ENCODE data around the gene VAMP7.
"Not testable (repeated sequence)": the region's sequence is repeated elsewhere in the genome, so short reads cannot be mapped to it uniquely, and the experiment has no call there.

VAMP7 gene, protein sequence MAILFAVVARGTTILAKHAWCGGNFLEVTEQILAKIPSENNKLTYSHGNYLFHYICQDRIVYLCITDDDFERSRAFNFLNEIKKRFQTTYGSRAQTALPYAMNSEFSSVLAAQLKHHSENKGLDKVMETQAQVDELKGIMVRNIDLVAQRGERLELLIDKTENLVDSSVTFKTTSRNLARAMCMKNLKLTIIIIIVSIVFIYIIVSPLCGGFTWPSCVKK

DNA sequence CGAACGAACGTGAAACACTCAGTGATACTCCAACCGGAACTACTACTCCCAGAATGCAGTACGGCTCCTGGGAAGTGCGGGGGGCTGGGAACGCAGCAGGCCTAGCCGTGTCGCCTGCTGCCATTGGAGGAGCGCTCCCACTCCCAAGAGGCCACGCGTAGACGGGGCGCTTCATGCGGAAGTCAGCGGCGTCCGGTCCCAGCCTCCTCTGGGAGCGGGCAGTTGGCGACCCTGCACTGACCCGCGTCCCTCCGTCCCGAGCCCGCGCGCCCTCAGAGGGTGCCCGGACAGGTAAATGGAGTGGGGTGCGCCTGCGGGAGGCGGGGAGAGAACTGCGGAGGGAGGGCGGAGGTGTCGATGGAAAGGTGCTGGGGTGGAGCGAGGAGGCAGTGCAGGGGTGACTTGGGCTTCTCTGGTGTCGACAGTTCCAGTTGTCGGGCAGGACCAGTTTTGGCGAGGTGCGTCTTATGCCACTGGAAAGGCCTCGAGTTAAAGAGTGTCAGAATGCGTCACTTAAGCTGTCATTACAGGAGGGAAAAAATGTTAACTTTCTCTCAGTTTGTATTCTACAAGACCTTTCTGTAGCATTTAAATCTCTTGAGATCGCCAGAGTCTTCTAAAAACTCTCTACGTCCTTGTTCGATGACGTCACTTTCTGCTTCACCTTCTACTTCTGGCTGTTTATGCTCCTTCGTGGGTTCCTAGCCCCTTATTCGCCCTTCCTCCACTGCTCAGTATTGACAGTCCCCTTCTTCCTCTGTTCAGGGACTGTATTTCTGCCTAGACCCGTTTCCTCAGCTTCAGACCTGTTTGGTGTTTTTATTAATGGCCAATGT is at the start of gene VAMP7:
VAMP7 (plus strand) TSS at position 188 of the 836 bp plus-strand sequence. CDS start 8,122 bp downstream, outside the sequence.
- no peak for FAIRE-seq

DNA sequence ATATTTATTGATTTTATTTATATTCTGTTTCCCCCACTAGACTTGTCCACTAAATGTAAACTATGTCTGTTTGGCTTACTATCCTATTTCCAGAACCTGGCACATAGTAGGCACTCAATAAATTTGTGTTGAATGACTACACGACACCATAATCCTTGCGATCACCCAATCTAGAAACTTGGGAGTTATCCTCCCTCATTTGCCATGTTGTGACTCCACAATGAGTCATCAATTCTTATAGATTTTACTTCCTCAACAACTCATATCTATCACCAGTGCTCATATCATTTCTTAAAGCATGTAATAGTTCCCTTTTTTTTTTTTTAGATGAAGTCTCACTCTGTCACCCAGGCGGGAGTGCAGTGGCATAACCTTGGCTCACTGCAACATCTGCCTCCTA is 39.9 kb upstream of the VAMP7 start:
- no peak for FAIRE-seq

DNA sequence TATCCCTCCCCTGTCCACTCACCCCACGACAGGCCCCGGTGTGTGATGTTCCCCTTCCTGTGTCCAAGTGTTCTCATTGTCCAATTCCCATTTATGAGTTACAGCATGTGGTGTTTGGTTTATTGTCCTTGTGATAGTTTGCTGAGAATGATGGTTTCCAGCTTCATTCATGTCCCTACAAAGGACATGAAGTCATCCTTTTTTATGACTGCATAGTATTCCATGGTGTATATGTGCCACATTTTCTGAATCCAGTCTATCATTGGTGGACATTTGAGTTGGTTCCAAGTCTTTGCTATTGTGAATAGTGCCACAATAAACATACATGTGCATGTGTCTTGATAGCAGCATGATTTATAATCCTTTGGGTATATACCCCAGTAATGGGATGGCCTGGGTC is 29.4 kb upstream of the VAMP7 start:
- FAIRE-seq = not testable (repeated sequence)

DNA sequence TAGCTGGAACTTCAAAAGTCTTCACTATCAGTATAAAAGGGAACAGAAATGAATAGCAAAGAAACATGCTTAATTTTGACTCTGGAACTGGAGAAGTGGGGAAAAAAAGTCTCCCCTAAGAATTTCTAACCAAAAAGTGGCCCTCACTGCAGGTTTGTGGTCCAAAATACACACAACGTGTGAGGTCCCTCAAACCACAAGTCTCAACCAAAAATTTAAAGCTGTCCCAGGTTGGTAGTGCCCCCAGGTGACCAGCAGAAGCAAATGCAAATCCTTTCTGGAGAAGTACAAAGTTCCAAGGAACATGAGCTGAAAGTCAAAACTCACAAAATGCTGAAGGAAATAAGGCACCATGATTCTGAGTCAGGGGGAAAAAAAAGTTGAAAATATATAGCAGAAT is 23.6 kb upstream of the VAMP7 start:
- FAIRE-seq = no peak

DNA sequence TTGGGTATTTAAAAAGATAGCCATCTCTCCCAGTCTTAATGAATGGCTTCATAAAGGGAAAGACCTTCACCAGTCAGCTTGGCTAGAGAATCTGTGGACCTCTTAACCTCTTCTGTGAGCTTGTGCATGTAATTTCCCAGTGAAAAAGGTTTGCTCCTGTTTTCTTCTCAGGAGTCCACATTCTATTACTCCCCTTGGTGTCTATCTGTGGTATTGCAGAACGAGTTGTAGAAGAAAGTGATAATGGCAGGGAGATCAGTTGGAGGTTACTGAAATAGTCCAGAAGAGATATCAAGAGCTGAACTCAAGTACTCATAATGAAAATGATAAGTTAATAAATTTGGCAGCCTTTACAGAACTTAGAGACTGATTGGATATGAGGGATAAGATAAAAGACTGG is 16.5 kb upstream of the VAMP7 start:
- no peak for FAIRE-seq

DNA sequence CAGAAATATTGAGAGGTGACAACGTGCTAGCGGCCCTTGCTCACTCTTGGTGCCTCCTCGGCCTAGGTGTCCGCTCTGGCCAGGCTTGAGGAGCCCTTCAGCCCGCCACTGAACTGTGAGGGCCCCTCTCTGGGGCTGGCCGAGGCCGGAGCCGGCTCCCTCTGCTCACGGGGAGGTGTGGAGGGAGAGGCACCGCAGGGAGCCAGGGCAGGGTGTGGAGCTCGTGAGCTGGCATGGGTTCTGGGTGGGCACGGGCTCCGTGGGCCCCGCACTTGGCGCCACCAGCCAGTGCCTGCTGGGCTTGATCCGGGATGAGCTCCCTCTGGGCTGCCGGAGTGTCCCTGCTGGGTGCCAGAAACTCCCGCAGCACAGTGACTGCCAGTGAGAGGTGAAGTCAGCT is 16.0 kb upstream of the VAMP7 start:
- FAIRE-seq = no peak

DNA sequence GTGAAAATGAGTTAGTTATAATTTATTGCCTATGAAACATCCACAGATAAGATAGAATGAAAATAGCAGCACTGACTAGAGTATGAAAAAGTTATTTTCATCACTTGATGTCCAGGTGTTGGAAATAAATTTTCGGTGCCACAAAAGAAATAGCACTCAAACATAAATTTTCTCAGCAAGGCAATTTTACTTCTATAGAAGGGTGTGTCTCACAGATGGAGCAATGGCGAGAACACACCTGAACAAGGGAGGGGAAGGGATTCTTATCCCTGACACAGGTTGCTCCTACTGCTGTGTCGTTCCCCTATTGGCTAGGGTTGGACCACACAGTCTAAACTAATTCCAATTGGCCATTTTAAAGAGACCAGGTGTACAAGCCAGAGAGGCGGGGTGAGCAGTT is 13.3 kb upstream of the VAMP7 start:
- no peak for FAIRE-seq

DNA sequence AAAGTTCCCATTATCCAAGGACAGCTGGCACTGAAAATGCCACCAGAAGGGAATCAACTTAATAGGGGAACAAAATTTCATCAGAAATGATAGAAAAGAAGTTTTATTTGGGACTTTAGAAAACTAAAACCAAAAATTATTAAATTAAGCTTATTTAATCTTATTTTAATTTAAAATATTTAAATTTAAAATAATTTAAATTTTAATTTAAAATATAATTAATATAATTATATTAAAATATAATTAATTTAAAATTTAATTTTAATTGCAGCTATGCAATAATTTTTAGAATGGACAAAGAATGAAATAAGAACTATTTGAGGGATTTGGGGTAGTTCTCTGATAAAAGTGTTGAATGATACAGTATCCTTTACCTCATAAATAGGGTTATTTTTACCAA is 10.2 kb upstream of the VAMP7 start:
- FAIRE-seq = peak; percentile 66

DNA sequence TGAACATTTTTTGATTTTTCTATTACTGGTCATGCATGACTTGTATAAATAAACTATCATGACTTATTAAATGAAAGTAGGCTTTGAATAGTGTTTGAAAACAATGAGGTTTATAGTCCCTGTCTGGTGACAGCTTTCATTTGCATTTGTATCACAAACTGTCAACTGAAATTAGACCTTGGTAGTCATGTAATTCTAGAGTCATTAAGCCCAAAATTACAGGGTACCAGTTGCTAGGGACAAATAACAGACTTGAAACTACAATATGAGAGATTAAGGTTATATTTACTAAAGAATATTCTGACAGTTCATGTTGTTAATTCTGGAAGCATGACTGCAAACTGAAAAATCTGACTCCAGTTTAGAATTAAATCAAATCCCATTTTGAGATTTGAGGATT is 9.2 kb upstream of the VAMP7 start:
- FAIRE-seq = no peak

DNA sequence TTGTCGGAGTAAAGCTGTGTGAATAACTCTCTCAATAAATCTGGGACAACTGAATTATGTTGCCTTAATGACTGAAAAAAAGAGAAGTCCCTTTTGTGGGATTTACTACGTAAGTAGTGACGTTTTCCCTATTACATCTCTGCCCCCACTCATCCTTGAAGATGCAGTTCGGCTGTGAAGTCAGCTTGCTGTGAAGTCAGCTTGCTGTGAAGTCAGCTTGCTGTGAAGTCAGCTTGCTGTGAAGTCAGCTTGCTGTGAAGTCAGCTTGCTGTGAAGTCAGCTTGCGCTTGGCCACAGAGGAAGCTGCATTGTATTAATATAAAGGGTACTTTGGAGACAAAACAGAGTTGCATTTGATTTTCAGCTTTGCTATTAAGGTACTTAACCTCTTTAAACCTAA is 8.0 kb upstream of the VAMP7 start:
- no peak for FAIRE-seq

DNA sequence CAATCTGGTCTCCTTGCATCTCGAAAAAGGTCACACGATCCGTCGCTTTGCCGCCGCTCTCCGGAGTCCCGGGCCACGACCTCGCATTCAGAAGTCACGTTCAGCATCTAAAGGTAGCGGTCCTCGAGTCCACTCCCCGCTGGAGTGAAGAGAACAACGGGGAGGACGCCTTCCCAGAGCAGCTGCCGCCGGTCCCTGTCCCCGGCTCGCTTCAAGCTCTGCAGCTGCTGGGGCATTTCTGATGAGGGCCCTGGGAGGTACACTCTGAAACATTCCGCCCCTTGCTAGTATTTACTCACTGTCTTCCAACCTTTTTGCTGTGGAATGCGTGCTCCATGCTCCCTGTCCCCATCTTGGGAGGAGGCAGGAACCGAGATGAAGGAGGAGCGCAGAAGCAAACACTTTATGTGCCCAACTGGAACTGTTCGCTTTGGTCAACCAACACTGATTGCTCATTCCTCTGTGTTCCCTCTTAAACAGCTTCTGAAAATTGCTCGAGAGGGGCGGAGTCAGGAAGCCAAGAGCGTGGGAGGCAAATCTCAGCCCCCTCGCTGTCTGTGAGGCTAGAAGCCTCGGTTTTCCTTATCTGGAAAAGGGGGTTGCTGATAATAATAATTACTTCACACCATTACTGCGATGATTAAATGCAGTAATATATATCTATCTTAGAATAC is 6.4 kb upstream of the VAMP7 start:
- FAIRE-seq = no peak

DNA sequence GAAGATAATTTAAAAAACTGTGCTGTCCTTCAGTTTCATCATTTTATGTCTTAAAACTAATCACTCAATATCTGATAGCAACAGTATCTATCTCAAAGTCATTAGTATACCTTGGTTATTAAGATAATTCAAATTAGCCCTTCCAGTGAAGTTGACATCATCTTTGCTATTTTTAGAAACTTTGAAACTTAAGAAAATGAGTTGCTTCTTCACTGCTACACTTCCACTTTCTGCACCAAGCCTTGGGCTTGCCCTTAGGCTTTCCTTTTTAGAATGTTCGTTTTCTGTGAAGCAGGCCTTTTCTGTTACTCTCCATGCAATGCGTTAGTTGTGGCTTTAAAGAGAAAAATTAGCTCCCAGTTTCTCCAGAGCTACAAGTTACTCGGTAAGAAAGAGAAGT is 4.4 kb upstream of the VAMP7 start:
- no peak for FAIRE-seq

DNA sequence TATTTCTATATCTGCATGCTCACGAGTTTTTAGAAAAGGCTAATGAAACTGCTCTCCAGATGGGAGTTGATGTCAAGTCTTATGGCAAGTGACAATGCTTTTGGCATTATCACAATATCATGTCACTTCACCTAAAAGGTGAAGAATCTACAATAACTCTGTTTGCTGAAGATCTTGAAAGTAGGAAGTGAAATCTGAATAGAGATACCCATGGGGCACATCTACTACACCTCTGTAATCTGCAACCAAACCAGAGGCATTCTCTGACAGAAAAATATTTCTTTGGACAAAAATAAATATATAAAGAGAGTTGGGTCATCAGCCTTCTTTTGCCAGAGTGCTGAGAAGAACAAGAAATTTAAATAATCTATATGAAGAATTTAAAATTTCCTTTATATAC is 3.9 kb upstream of the VAMP7 start:
- no peak for FAIRE-seq

DNA sequence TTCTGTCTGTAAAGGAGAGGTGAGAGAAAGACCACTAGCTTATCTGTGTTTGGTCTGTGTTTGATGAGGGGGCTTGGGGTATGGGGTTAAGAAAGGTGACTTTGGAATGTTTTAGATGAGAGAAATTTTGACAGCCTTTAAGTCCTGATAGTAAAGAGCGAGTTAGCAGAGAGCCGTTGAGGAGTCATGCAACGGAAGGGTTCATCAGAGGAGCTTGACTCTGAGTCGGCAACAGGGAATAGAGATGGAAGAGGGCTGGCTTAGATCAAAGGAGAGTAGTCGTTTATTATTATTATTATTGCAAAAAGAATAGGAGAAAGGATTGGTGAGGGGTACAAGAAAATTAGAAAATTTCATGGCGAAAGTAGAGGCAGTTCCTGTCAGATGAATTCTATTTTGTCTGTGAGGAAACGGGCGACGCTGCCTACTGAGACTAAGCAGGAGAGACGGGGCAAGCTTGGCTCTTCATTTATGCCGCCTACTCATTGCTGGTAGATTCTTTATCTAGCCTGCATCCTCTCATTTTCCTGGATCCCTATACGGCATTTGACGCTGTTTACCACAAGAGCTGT is 473 bp upstream of the VAMP7 start:
- no peak for FAIRE-seq

DNA sequence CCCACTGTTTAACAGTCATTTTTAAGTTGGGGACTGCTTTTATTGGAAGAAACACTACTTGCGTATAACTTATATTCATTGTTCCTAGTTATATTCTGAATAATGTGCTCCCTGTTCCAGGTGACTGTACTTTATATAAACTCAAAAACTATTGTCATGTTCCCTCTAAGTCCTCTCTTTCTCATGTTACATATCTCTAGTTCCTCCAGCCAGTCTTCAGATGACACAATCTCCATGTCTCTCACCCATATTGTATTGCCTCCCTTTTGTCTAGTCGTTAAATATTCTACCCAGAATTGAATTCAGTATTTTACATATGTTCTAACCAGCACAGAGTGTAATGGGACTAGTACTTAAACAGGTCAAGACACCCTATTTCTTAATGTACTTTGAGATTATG is 5.3 kb downstream of the VAMP7 start:
- FAIRE-seq = no peak

DNA sequence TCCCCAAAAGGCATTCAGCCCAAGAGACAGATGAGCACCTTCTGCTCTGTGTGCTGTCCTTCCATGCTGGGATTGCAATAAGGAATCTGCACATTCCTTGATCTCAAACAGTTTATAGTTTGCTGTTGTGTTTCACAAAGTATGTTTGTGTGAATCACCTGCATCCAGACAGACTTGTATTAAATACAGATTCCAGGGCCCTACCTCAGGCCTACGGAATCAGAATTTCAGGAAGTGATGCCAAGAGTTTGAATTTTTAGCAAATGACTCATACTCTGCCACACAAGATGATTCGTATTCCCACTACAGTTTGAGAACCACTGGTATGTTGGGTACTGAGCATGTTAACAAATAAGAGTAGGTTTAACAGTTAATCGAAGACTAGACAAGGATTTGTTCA is 7.0 kb downstream of the VAMP7 start:
- FAIRE-seq = no peak

DNA sequence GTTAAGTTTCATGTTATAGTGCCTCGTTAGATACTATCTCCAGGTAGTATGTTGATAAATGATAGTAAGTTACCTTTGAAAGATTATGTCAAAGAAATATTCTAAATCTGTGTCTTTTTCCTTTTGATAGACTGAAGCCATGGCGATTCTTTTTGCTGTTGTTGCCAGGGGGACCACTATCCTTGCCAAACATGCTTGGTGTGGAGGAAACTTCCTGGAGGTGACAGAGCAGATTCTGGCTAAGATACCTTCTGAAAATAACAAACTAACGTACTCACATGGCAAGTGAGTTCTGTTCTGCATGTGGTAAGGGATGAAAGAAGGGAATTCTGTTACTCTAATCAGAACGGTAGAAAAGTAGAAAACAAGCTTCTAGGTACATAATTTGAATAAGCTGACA is 8.2 kb downstream of the VAMP7 start:
- FAIRE-seq = no peak

DNA sequence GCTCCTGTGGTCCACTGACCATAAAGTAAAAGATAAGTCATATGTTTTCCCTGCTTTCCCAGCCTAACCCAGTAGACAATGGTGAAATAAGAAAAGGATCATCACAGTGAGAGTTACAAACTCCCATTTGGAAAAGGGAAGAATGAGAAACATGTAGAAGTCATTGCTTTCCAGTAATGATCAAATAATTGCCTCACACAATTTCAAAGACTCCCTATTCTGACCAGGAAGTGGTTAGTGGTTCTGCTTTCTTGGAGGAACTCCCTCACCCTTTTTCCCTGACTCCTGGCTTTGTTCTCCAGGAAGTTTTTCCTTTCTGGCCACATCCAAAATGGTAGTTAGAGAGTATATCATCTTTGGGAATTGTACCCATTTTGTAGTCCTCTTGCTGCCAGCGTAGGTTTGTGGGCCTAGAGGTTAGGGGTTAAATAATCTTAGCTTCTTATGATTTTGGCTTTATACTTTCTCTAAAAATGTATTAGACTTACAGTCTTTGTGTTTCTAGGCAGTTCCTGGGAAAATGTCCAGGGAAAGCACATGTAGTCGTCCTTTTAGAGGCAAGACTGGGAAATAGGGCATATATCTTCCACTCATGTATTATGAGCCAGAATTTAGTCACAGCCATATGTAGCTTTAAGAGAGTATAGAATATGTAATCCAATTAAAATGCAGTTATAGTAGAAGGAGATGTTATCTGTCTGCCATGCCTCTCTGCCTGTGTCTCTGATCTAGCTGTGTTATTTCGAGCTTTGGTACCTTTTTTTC is 10.5 kb downstream of the VAMP7 start:
- FAIRE-seq = no peak

DNA sequence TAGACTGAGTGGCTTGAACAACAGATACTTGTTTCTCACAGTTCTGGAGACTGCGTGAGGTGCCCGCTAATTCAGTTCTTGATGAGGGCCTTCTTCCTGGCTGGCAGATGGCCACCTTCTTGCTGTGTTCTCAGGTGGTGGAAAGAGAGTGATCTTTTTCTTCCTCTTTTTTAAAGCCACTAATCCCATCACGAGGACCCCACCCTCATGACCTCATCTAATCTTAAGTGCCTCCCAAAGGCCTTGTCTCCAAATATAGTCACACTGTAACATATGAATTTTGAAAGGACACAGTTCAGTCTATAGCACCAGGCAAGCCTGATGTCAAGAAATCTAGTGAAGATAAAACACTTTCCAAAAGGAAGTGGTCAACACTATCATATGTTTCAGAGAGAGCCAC is 12.4 kb downstream of the VAMP7 start:
- FAIRE-seq = no peak

DNA sequence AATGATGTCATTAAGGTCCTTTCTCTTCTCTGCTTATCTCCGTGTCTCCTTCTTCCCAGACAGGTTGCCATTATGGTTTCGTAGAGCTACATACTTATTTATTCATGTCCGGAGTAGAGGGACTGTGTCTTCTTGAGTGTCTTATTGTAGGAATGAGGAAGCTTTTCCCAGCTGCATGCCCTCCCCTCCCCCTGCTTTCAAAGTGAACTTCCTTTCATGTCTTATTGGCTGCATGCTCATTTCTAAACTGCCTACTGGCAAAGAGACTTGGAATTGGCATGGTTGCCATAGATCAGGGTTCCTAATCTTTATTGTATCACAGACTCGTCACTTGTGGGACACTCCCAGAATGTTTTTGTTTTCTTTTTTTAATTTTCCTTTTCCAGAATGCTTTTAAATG is 15.4 kb downstream of the VAMP7 start:
- FAIRE-seq = no peak

DNA sequence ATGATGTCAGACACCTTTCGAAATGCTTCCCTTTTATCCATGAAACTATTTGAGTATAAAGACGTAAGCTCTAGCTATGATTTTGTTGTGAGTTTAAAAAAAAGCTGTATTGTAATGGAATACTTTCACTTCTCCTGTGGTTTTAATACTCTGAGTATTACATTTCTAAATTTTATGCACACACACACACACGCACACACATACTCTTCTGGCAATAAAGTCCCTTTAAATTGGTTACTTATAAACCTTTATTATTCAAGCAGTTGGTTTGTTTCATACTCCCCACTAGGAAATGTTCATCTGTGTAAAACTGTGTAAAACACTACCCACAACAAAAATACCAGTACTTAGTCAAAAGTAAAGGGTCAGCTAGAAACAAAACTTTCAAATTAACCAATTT is 18.2 kb downstream of the VAMP7 start:
- FAIRE-seq = no peak

DNA sequence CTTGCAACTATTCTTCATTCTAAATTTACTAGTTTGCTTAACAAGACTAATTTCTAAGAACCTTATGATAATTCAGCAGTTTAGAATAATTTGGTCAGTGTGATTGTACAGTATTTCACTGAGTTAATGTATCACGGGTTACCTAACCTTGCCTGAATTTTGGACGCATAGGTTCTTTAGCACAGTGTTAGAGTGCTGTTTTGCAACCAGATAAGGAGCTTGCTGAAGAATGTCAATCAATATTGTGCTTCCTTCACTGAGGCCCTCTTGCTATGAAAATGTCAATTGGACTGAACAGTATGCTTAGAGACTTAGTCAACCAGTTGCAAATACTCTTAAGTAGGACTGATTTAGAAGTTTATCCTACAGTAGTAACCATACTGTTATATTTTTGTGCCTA is 19.6 kb downstream of the VAMP7 start:
- no peak for FAIRE-seq

DNA sequence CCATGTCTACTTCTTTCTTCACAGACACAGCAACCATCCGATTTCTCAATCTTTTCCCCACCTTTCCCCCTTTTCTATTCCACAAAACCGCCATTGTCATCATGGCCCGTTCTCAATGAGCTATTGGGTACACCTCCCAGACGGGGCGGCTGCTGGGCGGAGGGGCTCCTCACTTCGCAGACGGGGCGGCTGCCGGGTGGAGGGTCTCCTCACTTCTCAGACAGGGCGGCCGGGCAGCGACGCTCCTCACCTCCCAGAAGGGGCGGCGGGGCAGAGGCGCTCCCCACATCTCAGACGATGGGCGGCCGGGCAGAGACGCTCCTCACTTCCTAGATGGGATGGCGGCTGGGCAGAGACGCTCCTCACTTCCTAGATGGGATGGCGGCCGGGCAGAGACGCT is 26.5 kb downstream of the VAMP7 start:
- not testable (repeated sequence) for FAIRE-seq

All from colon (tissue), 2 donors.